ENCODE measurements around the gene EPB41L1.

DNA sequence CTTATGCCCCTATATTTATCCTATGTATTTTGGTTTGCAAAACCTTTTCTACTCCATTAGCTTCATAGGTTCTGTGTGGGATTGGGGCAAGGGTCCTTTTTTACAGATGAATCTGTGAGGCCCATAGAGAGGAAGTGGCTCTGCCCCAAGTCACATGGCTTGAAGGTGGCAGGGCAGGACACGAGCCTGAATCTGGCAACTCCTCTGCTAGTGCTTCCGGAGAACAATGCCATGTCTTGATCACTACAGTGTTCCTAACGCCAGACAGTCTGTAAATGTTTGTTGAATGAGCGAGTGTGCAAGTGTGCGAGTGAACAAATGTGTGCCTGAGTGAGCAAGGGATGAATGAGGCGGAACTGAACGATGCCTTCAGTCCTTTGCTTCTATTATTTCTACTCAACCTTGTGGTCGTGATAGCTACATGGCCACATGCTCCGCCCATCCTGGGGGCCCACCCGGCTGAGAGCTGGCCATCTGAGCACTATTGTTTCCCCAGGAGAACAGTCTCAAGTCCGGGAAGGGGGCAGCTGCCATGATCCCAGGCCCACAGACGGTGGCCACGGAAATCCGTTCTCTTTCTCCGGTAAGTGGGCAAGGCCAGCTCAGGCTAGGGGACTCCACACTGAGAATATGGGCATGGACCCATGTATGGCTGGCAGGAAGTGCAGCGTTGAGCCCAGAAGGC, 64.0 kb downstream of the EPB41L1 start:
- TF ChIP-seq EP300 (IDR thresholded peaks at IDR 0.05; ENCODE audit: borderline replicate concordance) (no peak), YY1 (IDR thresholded peaks at IDR 0.05; ENCODE audit: low read depth) (no peak), RAD21 (IDR thresholded peaks at IDR 0.05; ENCODE audit: low read depth) (no peak), TAF1 (IDR thresholded peaks at IDR 0.05; ENCODE audit: low read depth) (no peak), FOXM1 (IDR thresholded peaks at IDR 0.05; ENCODE audit: borderline replicate concordance, low read depth) (no peak), TEAD4 (IDR thresholded peaks at IDR 0.05) (no peak), NFIC (IDR thresholded peaks at IDR 0.05) (no peak), CEBPB (IDR thresholded peaks at IDR 0.05) (no peak), EGR1 (IDR thresholded peaks at IDR 0.05) (no peak), CREB1 (IDR thresholded peaks at IDR 0.05; ENCODE audit: low read depth) (no peak), TCF12 (IDR thresholded peaks at IDR 0.05; ENCODE audit: low read depth) (no peak), ZBTB7A (IDR thresholded peaks at IDR 0.05; ENCODE audit: low read depth) (no peak)
- TF ChIP-seq, protein P1, sequence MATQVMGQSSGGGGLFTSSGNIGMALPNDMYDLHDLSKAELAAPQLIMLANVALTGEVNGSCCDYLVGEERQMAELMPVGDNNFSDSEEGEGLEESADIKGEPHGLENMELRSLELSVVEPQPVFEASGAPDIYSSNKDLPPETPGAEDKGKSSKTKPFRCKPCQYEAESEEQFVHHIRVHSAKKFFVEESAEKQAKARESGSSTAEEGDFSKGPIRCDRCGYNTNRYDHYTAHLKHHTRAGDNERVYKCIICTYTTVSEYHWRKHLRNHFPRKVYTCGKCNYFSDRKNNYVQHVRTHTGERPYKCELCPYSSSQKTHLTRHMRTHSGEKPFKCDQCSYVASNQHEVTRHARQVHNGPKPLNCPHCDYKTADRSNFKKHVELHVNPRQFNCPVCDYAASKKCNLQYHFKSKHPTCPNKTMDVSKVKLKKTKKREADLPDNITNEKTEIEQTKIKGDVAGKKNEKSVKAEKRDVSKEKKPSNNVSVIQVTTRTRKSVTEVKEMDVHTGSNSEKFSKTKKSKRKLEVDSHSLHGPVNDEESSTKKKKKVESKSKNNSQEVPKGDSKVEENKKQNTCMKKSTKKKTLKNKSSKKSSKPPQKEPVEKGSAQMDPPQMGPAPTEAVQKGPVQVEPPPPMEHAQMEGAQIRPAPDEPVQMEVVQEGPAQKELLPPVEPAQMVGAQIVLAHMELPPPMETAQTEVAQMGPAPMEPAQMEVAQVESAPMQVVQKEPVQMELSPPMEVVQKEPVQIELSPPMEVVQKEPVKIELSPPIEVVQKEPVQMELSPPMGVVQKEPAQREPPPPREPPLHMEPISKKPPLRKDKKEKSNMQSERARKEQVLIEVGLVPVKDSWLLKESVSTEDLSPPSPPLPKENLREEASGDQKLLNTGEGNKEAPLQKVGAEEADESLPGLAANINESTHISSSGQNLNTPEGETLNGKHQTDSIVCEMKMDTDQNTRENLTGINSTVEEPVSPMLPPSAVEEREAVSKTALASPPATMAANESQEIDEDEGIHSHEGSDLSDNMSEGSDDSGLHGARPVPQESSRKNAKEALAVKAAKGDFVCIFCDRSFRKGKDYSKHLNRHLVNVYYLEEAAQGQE (IDR thresholded peaks at IDR 0.05; ENCODE audit: low read depth): no peak
- TF ChIP-seq, protein P2, sequence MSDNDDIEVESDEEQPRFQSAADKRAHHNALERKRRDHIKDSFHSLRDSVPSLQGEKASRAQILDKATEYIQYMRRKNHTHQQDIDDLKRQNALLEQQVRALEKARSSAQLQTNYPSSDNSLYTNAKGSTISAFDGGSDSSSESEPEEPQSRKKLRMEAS (IDR thresholded peaks at IDR 0.05): no peak

Data from Ishikawa (cell line).